ENCODE results near the gene PCGF2.

Gene PCGF2

GRCh38 chr17:38709864-38710603 is 38.1 kb downstream of the PCGF2 start:
- Histone ChIP-seq H3K4me1 (ENCODE audit: control insufficient read depth, insufficient read depth, low read length) (peaks cover 5% of the 10 kb centered on the region; the same call in 1 of the 2 replicates), H3K9me3 (ENCODE audit: control insufficient read depth, insufficient read depth, low read depth, low read length) (no peaks in the 10 kb centered on the region), H3K27ac (ENCODE audit: extremely low read depth, low read depth, low read length) (no peak overlapping the region), H3K36me3 (ENCODE audit: control insufficient read depth in 2 of 2, insufficient read depth in 1 of 2, low read length in 2 of 2) (peaks cover 7 to 76% of the 10 kb centered on the region in 2 experiments; a peak in 2 of 3 replicates), H3K4me3 (ENCODE audit: low read depth, low read length) (no peak overlapping the region)
- TF ChIP-seq ZNF132 (tag by site-specific recombination; IDR thresholded peaks at IDR 0.05; ENCODE audit: borderline replicate concordance): no peak
- peak; percentile 46; the same call in 1 of the 2 replicates for TF ChIP-seq ZFHX2 (tag by site-specific recombination; conservative IDR thresholded peaks at IDR 0.05)
- no peak for TF ChIP-seq GFI1B (tag by site-specific recombination; IDR thresholded peaks at IDR 0.05)
- POLR2A ChIA-PET: interaction anchor here (0.9 to 1.2 kb wide), 3 partner anchors 9 to 21 kb away, joined by 3 to 5 read pairs (median 3); no protein-coding TSS in a partner anchor
- CTCF ChIA-PET: interaction anchor here (0.7 to 1.6 kb wide), 7 partner anchors 19 to 1303 kb away, joined by 3 to 8 read pairs (median 3); no protein-coding TSS in a partner anchor

- ChIA-PET POLR2A (interaction anchor here (0.5 to 1.0 kb wide), 2 partner anchors 10 to 127 kb away, joined by 5 to 10 read pairs; no protein-coding TSS in a partner anchor), CTCF (interaction anchor here (0.7 to 1.6 kb wide), 2 partner anchors 41 to 1304 kb away, joined by 3 to 6 read pairs; no protein-coding TSS in a partner anchor)
- no peak overlapping the region for H3K4me3 ChIP-seq (ENCODE audit: low read depth, low read length)
- TF ChIP-seq SCRT1 (tag by site-specific recombination; IDR thresholded peaks at IDR 0.05; ENCODE audit: borderline replicate concordance) (no peak), SCRT2 (tag by site-specific recombination; IDR thresholded peaks at IDR 0.05) (0 out of 2 replicates have a peak, but pooled peaks have one; percentile 28), ZIC2 (tag by site-specific recombination; IDR thresholded peaks at IDR 0.05) (no peak)
- peaks cover 7 to 68% of the 10 kb centered on the region in 2 experiments; a peak in 2 of 3 replicates for H3K36me3 ChIP-seq (ENCODE audit: control insufficient read depth in 2 of 2, insufficient read depth in 1 of 2, low read length in 2 of 2)
- no peak overlapping the region for H3K27ac ChIP-seq (ENCODE audit: extremely low read depth, low read depth, low read length)
- no peaks in the 10 kb centered on the region for H3K9me3 ChIP-seq (ENCODE audit: control insufficient read depth, insufficient read depth, low read depth, low read length)
- H3K4me1 ChIP-seq (ENCODE audit: control insufficient read depth, insufficient read depth, low read length): peaks cover 5% of the 10 kb centered on the region
These were observed 38.9 kb downstream of the PCGF2 start for GRCh38 chr17:38709104-38709820.

GRCh38 chr17:38707678-38708351 is 40.3 kb downstream of the PCGF2 start:
- peak; percentile 37; the same call in 1 of the 2 replicates for TF ChIP-seq ZIC2 (tag by site-specific recombination; IDR thresholded peaks at IDR 0.05)
- TF ChIP-seq GLIS2 (tag by site-specific recombination; IDR thresholded peaks at IDR 0.05): 0 out of 2 replicates have a peak, but pooled peaks have one; percentile 20
- TF ChIP-seq, protein P1, sequence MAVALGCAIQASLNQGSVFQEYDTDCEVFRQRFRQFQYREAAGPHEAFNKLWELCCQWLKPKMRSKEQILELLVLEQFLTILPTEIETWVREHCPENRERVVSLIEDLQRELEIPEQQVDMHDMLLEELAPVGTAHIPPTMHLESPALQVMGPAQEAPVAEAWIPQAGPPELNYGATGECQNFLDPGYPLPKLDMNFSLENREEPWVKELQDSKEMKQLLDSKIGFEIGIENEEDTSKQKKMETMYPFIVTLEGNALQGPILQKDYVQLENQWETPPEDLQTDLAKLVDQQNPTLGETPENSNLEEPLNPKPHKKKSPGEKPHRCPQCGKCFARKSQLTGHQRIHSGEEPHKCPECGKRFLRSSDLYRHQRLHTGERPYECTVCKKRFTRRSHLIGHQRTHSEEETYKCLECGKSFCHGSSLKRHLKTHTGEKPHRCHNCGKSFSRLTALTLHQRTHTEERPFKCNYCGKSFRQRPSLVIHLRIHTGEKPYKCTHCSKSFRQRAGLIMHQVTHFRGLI (tag by site-specific recombination; IDR thresholded peaks at IDR 0.05): no peak
- Histone ChIP-seq H3K27ac (ENCODE audit: extremely low read depth, low read depth, low read length) (no peak overlapping the region), H3K4me3 (ENCODE audit: low read depth, low read length) (no peak overlapping the region), H3K9me3 (ENCODE audit: control insufficient read depth, insufficient read depth, low read depth, low read length) (no peaks in the 10 kb centered on the region), H3K36me3 (ENCODE audit: control insufficient read depth in 2 of 2, insufficient read depth in 1 of 2, low read length in 2 of 2) (peaks cover 7 to 53% of the 10 kb centered on the region in 2 experiments; a peak in 2 of 3 replicates), H3K4me1 (ENCODE audit: control insufficient read depth, insufficient read depth, low read length) (peaks cover 10% of the 10 kb centered on the region)
- CTCF ChIA-PET: interaction anchor here (0.7 to 0.8 kb wide), 2 partner anchors 27 to 78 kb away, joined by 3 read pairs; no protein-coding TSS in a partner anchor
- POLR2A ChIA-PET: interaction anchor here (0.7 to 3.6 kb wide), 3 partner anchors 23 to 27 kb away, joined by 3 to 18 read pairs (median 3); partner anchors contain the start of gene CISD3

DNA sequence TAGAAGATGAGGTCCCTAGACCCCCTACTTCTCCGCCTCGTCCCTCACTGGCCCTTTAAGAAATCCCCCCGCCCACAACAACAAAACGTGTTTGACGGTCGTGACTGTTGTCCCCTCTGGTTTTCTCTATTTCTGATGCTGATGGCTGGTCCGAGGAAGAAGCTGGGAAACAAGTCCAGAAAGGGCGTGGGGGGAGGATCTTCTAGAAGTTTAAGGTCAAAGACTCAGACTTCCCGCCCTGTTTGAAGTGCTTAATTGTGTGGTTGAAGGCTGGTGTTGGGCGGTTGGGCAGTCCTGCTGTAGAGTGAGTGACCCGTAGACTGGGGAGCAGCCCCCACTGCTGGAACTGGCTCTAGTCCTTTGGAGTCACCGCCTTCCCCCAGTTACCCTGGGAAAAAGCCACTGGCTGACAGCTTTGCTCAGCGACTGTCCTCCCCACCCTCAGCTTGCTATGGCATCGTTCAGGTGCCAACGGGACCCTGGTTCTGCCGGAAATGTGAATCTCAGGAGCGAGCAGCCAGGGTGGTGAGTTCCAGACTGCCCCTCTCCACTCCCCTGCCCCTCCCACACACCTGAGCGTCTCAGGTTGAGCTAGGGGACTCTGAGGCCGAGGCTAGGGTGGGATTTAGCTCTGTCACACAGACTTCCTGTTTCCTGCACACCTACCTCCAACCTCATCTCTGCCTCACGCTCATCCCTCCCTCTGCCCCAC is 41.5 kb downstream of the PCGF2 start:
- H3K4me3 ChIP-seq (ENCODE audit: low read depth, low read length): peak overlapping the region; percentile 60
- TF ChIP-seq, protein P1 (tag by site-specific recombination; IDR thresholded peaks at IDR 0.05): peak; percentile 30; the same call in 1 of the 2 replicates
- peak; percentile 54; the same call in 1 of the 2 replicates for TF ChIP-seq SP2 (tag by site-specific recombination; IDR thresholded peaks at IDR 0.05)
- no peak for TF ChIP-seq PBX3 (CRISPR knock-in tag; IDR thresholded peaks at IDR 0.05)
- TF ChIP-seq ZNF274 (IDR thresholded peaks at IDR 0.05; ENCODE audit: low read length): no peak
- TF ChIP-seq ZNF274 (tag by site-specific recombination; IDR thresholded peaks at IDR 0.05; ENCODE audit: borderline replicate concordance): no peak
- H3K4me1 ChIP-seq (ENCODE audit: control insufficient read depth, insufficient read depth, low read length): peaks cover 10% of the 10 kb centered on the region
- H3K36me3 ChIP-seq (ENCODE audit: control insufficient read depth in 2 of 2, insufficient read depth in 1 of 2, low read length in 2 of 2): peaks cover 7 to 42% of the 10 kb centered on the region in 2 experiments; a peak in 2 of 3 replicates
- H3K9me3 ChIP-seq (ENCODE audit: control insufficient read depth, insufficient read depth, low read depth, low read length): no peaks in the 10 kb centered on the region
- POLR2A ChIA-PET: interaction anchor here (0.5 to 3.6 kb wide), 8 partner anchors 9 to 1026 kb away, joined by 3 to 18 read pairs (median 6); partner anchors contain the start of genes CISD3 and EPOP
- peak overlapping the region; percentile 71; the same call in 1 of the 2 replicates for H3K27ac ChIP-seq (ENCODE audit: extremely low read depth, low read depth, low read length)
- CTCF ChIA-PET: interaction anchor here (0.5 to 1.8 kb wide), 3 partner anchors 22 to 93 kb away, joined by 3 to 7 read pairs (median 4); no protein-coding TSS in a partner anchor
